Endothelial cell of umbilical vein (primary cell): ENCODE data around the gene MPZL2. TPM values are rescaled to one million over a fixed set of nuclear protein-coding genes. Genes with fewer than 3 reads are reported as not detected.

Experiments
- BruUV-seq: library from RNA; stranded (reverse); fragments of 400-500 nt; replicated peaks from 2 replicates; lab custom pipeline; 2021; lab: Mats Ljungman, UMichigan
- CTCF ChIA-PET: fragments of 300-600, 350-600 bp; sonication (Branson Sonifier 250); formaldehyde crosslinking; loops from one replicate; lab custom pipeline; 2021; ENCODE audit warnings: antibody characterized with exemption, inconsistent platforms; lab: Charles Lee
- POLR2A ChIA-PET: fragments of 300-600, 350-600 bp; sonication (Branson Sonifier 250); formaldehyde crosslinking; loops from one replicate; lab custom pipeline; 2021; ENCODE audit warnings: antibody characterized with exemption, inconsistent platforms; lab: Charles Lee
- DNase-seq: peaks from one replicate; pipeline ENCODE4 v3.0.0-alpha.2; 2011; ENCODE audit warnings: low read depth, low spot score
- FAIRE-seq: peaks from 2 replicates; lab custom pipeline; 2011; peaks lifted over from hg19 to GRCh38; lab: Jason Lieb, UNC
- H2AFZ ChIP-seq: 2 replicates; pipeline ENCODE4 v1.6.0; 2012; ENCODE audit warnings: low read depth, low read length, control low read depth, inconsistent platforms
- H3K27ac ChIP-seq: 2 replicates; pipeline ENCODE4 v1.5.1; 2011; ENCODE audit warnings: low read depth, mild to moderate bottlenecking, control low read depth, low read length, moderate library complexity; ENCODE audit not compliant: insufficient read depth
- H3K27me3 ChIP-seq, 2 experiments: 2 replicates each; pipeline versions ENCODE4 v1.6.0 to v1.6.1; 2011; ENCODE audit warnings: low read length in 2 of 2, mixed read lengths in 1 of 2; ENCODE audit not compliant: control insufficient read depth in 2 of 2, insufficient read depth in 2 of 2
- H3K36me3 ChIP-seq, 2 experiments: 2 replicates in 1 of 2; 3 replicates in 1 of 2; pipeline ENCODE4 v1.5.1; 2011; ENCODE audit warnings: low read length in 2 of 2, mild to moderate bottlenecking in 1 of 2, moderate library complexity in 1 of 2; ENCODE audit not compliant: control insufficient read depth in 2 of 2, insufficient read depth in 2 of 2; ENCODE audit errors: extremely low read depth in 1 of 2
- H3K4me1 ChIP-seq: 3 replicates; pipeline ENCODE4 v1.5.1; 2011; ENCODE audit warnings: mild to moderate bottlenecking, low read length; ENCODE audit not compliant: control insufficient read depth, insufficient read depth; ENCODE audit errors: extremely low read depth
- H3K4me2 ChIP-seq: 2 replicates; pipeline ENCODE4 v1.6.1; 2011; ENCODE audit warnings: low read length, control low read depth, mixed read lengths; ENCODE audit not compliant: insufficient read depth
- H3K4me3 ChIP-seq, 3 experiments: fragments of 200-600 bp in 1 of 3; sonication (generic), shearing (Covaris generic) in 1 of 3; replicated peaks in 1 of 3; 2 replicates each; pipeline ENCODE4 v1.5.1; 2011 to 2016; ENCODE audit warnings: control low read depth in 3 of 3, low read length in 3 of 3, mild to moderate bottlenecking in 2 of 3, inconsistent platforms in 1 of 3, low read depth in 1 of 3, moderate library complexity in 1 of 3; ENCODE audit not compliant: insufficient read depth in 1 of 3
- H3K79me2 ChIP-seq: 2 replicates; pipeline ENCODE4 v1.6.0; 2012; ENCODE audit warnings: low read length, inconsistent platforms; ENCODE audit not compliant: control insufficient read depth, insufficient read depth
- H3K9ac ChIP-seq: replicated peaks from 2 replicates; pipeline ENCODE3; 2011; ENCODE audit warnings: low read length, control low read depth; ENCODE audit not compliant: insufficient read depth; ENCODE audit errors: extremely low read depth
- H3K9me1 ChIP-seq: replicated peaks from 3 replicates; pipeline ENCODE4 v1.6.0; 2011; ENCODE audit warnings: mild to moderate bottlenecking, low read length; ENCODE audit not compliant: control insufficient read depth, insufficient read depth; ENCODE audit errors: extremely low read depth
- H3K9me3 ChIP-seq: replicated peaks from 2 replicates; pipeline ENCODE4 v1.5.1; 2012; ENCODE audit warnings: low read length, inconsistent platforms; ENCODE audit not compliant: control insufficient read depth, insufficient read depth
- H4K20me1 ChIP-seq: replicated peaks from 2 replicates; pipeline ENCODE3; 2011; ENCODE audit warnings: mild to moderate bottlenecking, low read length; ENCODE audit not compliant: control insufficient read depth, insufficient read depth; ENCODE audit errors: extremely low read depth
- EZH2 ChIP-seq: IDR thresholded peaks from 2 replicates; pipeline ENCODE4 v1.6.1; 2012; ENCODE audit warnings: borderline replicate concordance, low read depth, mild to moderate bottlenecking, moderate library complexity, low read length, inconsistent platforms; ENCODE audit not compliant: severe bottlenecking
- FOS ChIP-seq: IDR thresholded peaks from 2 replicates; pipeline ENCODE4 v1.6.1; 2011; ENCODE audit warnings: mild to moderate bottlenecking, low read length, moderate library complexity, borderline replicate concordance; ENCODE audit not compliant: insufficient read depth
- GATA2 ChIP-seq: IDR thresholded peaks from 2 replicates; pipeline ENCODE4 v1.7.0; 2011; ENCODE audit warnings: low read depth, mild to moderate bottlenecking, moderate library complexity, mixed read lengths, low read length; ENCODE audit not compliant: insufficient read length, insufficient read depth
- JUN ChIP-seq: IDR thresholded peaks from 2 replicates; pipeline ENCODE4 v1.6.1; 2011; ENCODE audit warnings: borderline replicate concordance, low read depth; ENCODE audit not compliant: insufficient read length, insufficient read depth
- MYC ChIP-seq: IDR thresholded peaks from one replicate; pipeline ENCODE4 v1.6.1; 2011; ENCODE audit warnings: mild to moderate bottlenecking, low read depth, low read length
- POLR2A ChIP-seq: IDR thresholded peaks from 2 replicates; pipeline ENCODE4 v1.6.1; 2012; ENCODE audit warnings: low read depth, mild to moderate bottlenecking, control low read depth, low read length
- POLR2AphosphoS5 ChIP-seq: IDR thresholded peaks from 2 replicates; pipeline ENCODE4 v1.6.1; 2012; ENCODE audit warnings: low read depth, mild to moderate bottlenecking, control low read depth, low read length, moderate library complexity; ENCODE audit not compliant: insufficient read depth
- dilution Hi-C: fragments of 300-500 bp; cut with MboI; formaldehyde crosslinking; loops from one replicate; pipeline ENCODE4 v1.15.0; 2019; ENCODE audit warnings: low sequenced_read_pairs; ENCODE audit not compliant: extremely low pct_ligation_motif_present
- intact Hi-C: fragments of 100-400 bp; cut with micrococcal nuclease; formaldehyde crosslinking; loops from one replicate; pipeline ENCODE4 v1.10.0; 2022
- polyA plus RNA-seq, 4 experiments: library from polyadenylated mRNA; depleted of rRNA in 3 of 4; stranded (reverse) in 3 of 4; unstranded in 1 of 4; fragments of >200 nt; gene quantifications; 2 replicates each; pipeline versions ENCODE4 v1.2.1 to v1.2.3, GENCODE V29; 2011 to 2012; ENCODE audit warnings: missing spikeins in 1 of 4
- total RNA-seq: library from RNA; stranded (reverse); gene quantifications from 2 replicates; pipeline ENCODE4 v1.2.3, GENCODE V29; 2021
- TF ChIP-seq, protein P1 (sequence below): IDR thresholded peaks from 2 replicates; pipeline ENCODE4 v1.6.1; 2011; ENCODE audit not compliant: insufficient read depth, insufficient read length
- TF ChIP-seq, protein P2 (sequence below), 2 donors: IDR thresholded peaks; 1 replicate in 1 of 2; 2 replicates in 1 of 2; pipeline ENCODE4 v1.5.1; 2011; ENCODE audit warnings: low read length in 2 of 2, mild to moderate bottlenecking in 2 of 2, moderate library complexity in 2 of 2, control low read depth in 1 of 2, inconsistent platforms in 1 of 2, low read depth in 1 of 2; ENCODE audit not compliant: insufficient read depth in 1 of 2; ENCODE audit errors: extremely low read depth in 1 of 2

MPZL2 gene
- total and polyA plus RNA-seq, 2 donors (not counting 3 experiments of a cell fraction or from before 2014, with no cell fraction given) = 21.0 to 49.5 TPM

DNA sequence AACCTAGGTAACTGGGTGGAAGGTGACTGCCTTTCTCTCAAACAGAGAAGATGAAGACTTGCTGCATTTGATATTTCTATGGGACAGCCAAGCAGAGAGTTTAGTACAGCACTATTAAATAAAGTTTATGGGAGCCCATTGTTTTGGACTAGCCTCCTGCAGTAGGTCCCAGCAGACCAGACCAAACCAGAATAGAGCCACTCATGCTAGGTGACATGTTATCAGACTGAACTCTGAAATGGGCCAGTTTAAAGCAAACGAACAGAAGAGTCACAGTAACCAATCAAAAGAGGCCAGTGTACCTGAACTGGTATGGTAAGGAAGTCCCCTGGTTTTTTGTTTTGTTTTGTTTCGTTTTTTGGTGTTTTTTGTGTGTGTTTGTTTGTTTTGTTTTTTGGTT lies 7.9 kb upstream of the MPZL2 start:
- intact Hi-C loops = no loop called here
- no peak for TF ChIP-seq JUN
- TF ChIP-seq EZH2 = no peak
- TF ChIP-seq FOS = no peak
- TF ChIP-seq POLR2A = no peak
- TF ChIP-seq GATA2 = no peak
- TF ChIP-seq, protein P1, sequence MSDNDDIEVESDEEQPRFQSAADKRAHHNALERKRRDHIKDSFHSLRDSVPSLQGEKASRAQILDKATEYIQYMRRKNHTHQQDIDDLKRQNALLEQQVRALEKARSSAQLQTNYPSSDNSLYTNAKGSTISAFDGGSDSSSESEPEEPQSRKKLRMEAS = no peak
- TF ChIP-seq, protein P2, sequence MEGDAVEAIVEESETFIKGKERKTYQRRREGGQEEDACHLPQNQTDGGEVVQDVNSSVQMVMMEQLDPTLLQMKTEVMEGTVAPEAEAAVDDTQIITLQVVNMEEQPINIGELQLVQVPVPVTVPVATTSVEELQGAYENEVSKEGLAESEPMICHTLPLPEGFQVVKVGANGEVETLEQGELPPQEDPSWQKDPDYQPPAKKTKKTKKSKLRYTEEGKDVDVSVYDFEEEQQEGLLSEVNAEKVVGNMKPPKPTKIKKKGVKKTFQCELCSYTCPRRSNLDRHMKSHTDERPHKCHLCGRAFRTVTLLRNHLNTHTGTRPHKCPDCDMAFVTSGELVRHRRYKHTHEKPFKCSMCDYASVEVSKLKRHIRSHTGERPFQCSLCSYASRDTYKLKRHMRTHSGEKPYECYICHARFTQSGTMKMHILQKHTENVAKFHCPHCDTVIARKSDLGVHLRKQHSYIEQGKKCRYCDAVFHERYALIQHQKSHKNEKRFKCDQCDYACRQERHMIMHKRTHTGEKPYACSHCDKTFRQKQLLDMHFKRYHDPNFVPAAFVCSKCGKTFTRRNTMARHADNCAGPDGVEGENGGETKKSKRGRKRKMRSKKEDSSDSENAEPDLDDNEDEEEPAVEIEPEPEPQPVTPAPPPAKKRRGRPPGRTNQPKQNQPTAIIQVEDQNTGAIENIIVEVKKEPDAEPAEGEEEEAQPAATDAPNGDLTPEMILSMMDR (IDR thresholded peaks at IDR 0.05; ENCODE audit: extremely low read depth in 1 of 2, insufficient read depth in 1 of 2, low read depth in 1 of 2, low read length in 2 of 2) = no peak
- TF ChIP-seq MYC = no peak
- no peak for TF ChIP-seq POLR2AphosphoS5
- H3K36me3 ChIP-seq = no peaks in the 10 kb centered on the region
- ChIA-PET POLR2A (no interaction called here), CTCF (interaction anchor here (1.3 kb wide), 1 partner anchor 73 kb away, joined by 7 read pairs; no protein-coding TSS in a partner anchor)
- no peaks in the 10 kb centered on the region for H3K27me3 ChIP-seq
- H3K79me2 ChIP-seq = no peaks in the 10 kb centered on the region
- peaks cover 31% of the 10 kb centered on the region for H3K4me1 ChIP-seq
- FAIRE-seq (no peak), DNase-seq (no peak)
- no peaks in the 10 kb centered on the region for H3K9me1 ChIP-seq
- no peak overlapping the region for H3K4me3 ChIP-seq
- H3K9ac ChIP-seq = no peak overlapping the region
- no peak overlapping the region for H3K4me2 ChIP-seq
- no peaks in the 10 kb centered on the region for H3K9me3 ChIP-seq
- H4K20me1 ChIP-seq = no peaks in the 10 kb centered on the region
- no peak overlapping the region for H2AFZ ChIP-seq
- dilution Hi-C loops = no loop called here
- H3K27ac ChIP-seq = no peak overlapping the region
- no TSS peak for BruUV-seq
